Progenitor cell of endocrine pancreas (in vitro differentiated cells): ENCODE data around the gene ATRX. TPM values are rescaled to one million over a fixed set of nuclear protein-coding genes. Genes with fewer than 3 reads are reported as not detected.
A peak's percentile ranks its signal among the peaks of the same experiment; 100 is the strongest.

Experiments used
- DNase-seq: peaks from one replicate; pipeline ENCODE4 v3.0.0; 2021; ENCODE audit warnings: low spot score; ENCODE audit not compliant: unreplicated experiment
- H3K27ac Mint-ChIP-seq: 2 replicates; pipeline ENCODE4 v1.8.0; 2021; ENCODE audit warnings: mild to moderate bottlenecking, moderate library complexity, mixed read lengths
- H3K27me3 Mint-ChIP-seq: 2 replicates; pipeline ENCODE4 v1.8.0; 2021; ENCODE audit warnings: mixed read lengths
- H3K36me3 Mint-ChIP-seq: 2 replicates; pipeline ENCODE4 v1.8.0; 2022; ENCODE audit warnings: mixed read lengths; ENCODE audit not compliant: insufficient read depth
- H3K4me1 Mint-ChIP-seq: 2 replicates; pipeline ENCODE4 v1.8.0; 2021; ENCODE audit warnings: low read depth, mixed read lengths
- H3K4me3 Mint-ChIP-seq: 2 replicates; pipeline ENCODE4 v1.8.0; 2021; ENCODE audit warnings: low read depth, mild to moderate bottlenecking, moderate library complexity, mixed read lengths
- H3K9me3 Mint-ChIP-seq: 2 replicates; pipeline ENCODE4 v1.8.0; 2021; ENCODE audit warnings: low read depth, mixed read lengths
- CTCF ChIP-seq: fragments of 200-600 bp; sonication (generic); IDR thresholded peaks from one replicate; pipeline ENCODE4 v1.5.0; 2021; ENCODE audit warnings: antibody characterized with exemption, mild to moderate bottlenecking; ENCODE audit not compliant: unreplicated experiment
- total RNA-seq: library from RNA; stranded (reverse); gene quantifications from 2 replicates; pipeline ENCODE4 v1.2.1, GENCODE V29; 2021

Gene ATRX
- total RNA-seq, 1 donor from 2014 or later = 167 TPM

GRCh38 chrX:77493677-77494553 lies 292.1 kb downstream of the ATRX start:
- H3K4me3 Mint-ChIP-seq = peak overlapping the region; percentile 61
- H3K4me1 Mint-ChIP-seq = no peaks in the 10 kb centered on the region
- H3K36me3 Mint-ChIP-seq = no peaks in the 10 kb centered on the region
- peak overlapping the region; percentile 60 for H3K27ac Mint-ChIP-seq
- DNase-seq = peak; percentile 14
- H3K27me3 Mint-ChIP-seq = no peaks in the 10 kb centered on the region
- peaks cover 46% of the 10 kb centered on the region for H3K9me3 Mint-ChIP-seq
- TF ChIP-seq CTCF = no peak

- H3K4me3 Mint-ChIP-seq = no peak overlapping the region
- H3K4me1 Mint-ChIP-seq = no peaks in the 10 kb centered on the region
- no peak for TF ChIP-seq CTCF
- H3K27ac Mint-ChIP-seq = no peak overlapping the region
- H3K9me3 Mint-ChIP-seq = peaks cover 48% of the 10 kb centered on the region
- H3K27me3 Mint-ChIP-seq = no peaks in the 10 kb centered on the region
- no peak for DNase-seq
- peaks cover 3% of the 10 kb centered on the region for H3K36me3 Mint-ChIP-seq
Observed at GRCh38 chrX:77484045-77484444, 302.0 kb downstream of the ATRX start.

- no peaks in the 10 kb centered on the region for H3K4me1 Mint-ChIP-seq
- H3K27ac Mint-ChIP-seq = no peak overlapping the region
- peaks cover 4% of the 10 kb centered on the region for H3K9me3 Mint-ChIP-seq
- peaks cover 2% of the 10 kb centered on the region for H3K27me3 Mint-ChIP-seq
- H3K4me3 Mint-ChIP-seq = no peak overlapping the region
- no peak for DNase-seq
- H3K36me3 Mint-ChIP-seq = no peaks in the 10 kb centered on the region
- TF ChIP-seq CTCF = no peak
Observed at GRCh38 chrX:77455437-77455836, 330.6 kb downstream of the ATRX start.

Other genes starting within 250 kb of the ATRX start
- gene MAGT1, start 109.2 kb upstream of the ATRX start, total RNA-seq = 55.9 and 59.0 TPM in 2 replicates
- 163 and 178 TPM in 2 replicates for gene COX7B, start 113.3 kb upstream of the ATRX start, total RNA-seq
- 12.1 and 12.3 TPM in 2 replicates for gene ATP7A, start 124.5 kb upstream of the ATRX start, total RNA-seq
- gene PGAM4, start 183.4 kb upstream of the ATRX start, total RNA-seq = not detected in 2 replicates